ENCODE results near the gene MAGI2. TPM values are rescaled to one million over a fixed set of nuclear protein-coding genes. Genes with fewer than 3 reads are reported as not detected.

Gene MAGI2
- total RNA-seq, 1 experiment from 2014 or later = 14.3 TPM

DNA sequence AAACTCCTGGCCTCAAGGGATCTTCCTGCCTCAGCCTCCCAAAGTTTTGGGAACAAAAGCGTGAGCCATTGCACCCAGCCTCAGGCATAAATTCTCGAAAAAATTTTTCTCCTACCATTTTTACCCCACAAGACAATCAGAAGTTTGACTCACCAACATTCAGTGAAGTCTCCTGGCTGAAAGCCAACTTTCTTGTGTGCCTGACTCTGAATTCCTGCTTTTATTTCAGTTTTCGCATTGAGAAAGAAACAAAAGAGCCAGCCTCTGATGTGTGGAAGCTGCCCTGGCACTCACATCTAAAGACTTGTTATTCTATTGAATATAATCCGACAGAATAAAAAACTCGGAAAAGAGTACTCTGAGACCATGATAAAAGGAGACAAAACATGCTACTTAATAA, 402.9 kb downstream of the MAGI2 start:
- no peak overlapping the region for H2AFZ ChIP-seq (ENCODE audit: low read length)
- H2BK20ac ChIP-seq (ENCODE audit: low read depth, low read length, poor library complexity, severe bottlenecking) = no peak overlapping the region
- peaks cover 0 to 6% of the 10 kb centered on the region in 2 experiments; a peak in 1 of 4 replicates for H3K4me1 Mint-ChIP-seq
- H4K91ac ChIP-seq (ENCODE audit: insufficient read length, low read depth, low read length) = no peak overlapping the region
- H2BK120ac ChIP-seq (ENCODE audit: low read depth, low read length, poor library complexity, severe bottlenecking) = no peak overlapping the region
- H3K4ac ChIP-seq (ENCODE audit: low read depth, low read length) = no peak overlapping the region
- H2BK5ac ChIP-seq (ENCODE audit: insufficient read length, low read length) = no peak overlapping the region
- no peaks in the 10 kb centered on the region for H3K9me3 Mint-ChIP-seq
- H3K79me1 ChIP-seq (ENCODE audit: insufficient read depth, low read depth, low read length, poor library complexity, severe bottlenecking) = no peaks in the 10 kb centered on the region
- H3K79me2 ChIP-seq (ENCODE audit: insufficient read depth, low read length) = no peaks in the 10 kb centered on the region
- no peaks in the 10 kb centered on the region for H3K23me2 ChIP-seq (ENCODE audit: insufficient read length, low read depth, low read length, poor library complexity, severe bottlenecking)
- H3T11ph ChIP-seq (ENCODE audit: low read length) = no peak overlapping the region
- TF ChIP-seq CTCF (conservative IDR thresholded peaks at IDR 0.05) = no peak
- no peak overlapping the region for H4K8ac ChIP-seq (replicated peaks; ENCODE audit: insufficient read length, low read depth, low read length)
- H3K9ac ChIP-seq (ENCODE audit: extremely low read depth, insufficient read length, low read length) = no peak overlapping the region
- no peak overlapping the region for H3K56ac ChIP-seq (ENCODE audit: insufficient read length, low read depth, low read length)
- no peak for DNase-seq
- H3K9me3 ChIP-seq (ENCODE audit: control insufficient read depth, low read depth, low read length) = no peaks in the 10 kb centered on the region
- H3K4me3 Mint-ChIP-seq = no peak overlapping the region
- no peaks in the 10 kb centered on the region for H3K36me3 Mint-ChIP-seq (ENCODE audit: insufficient read depth in 1 of 3, low read depth in 3 of 3)
- no peak overlapping the region for H3K14ac ChIP-seq (ENCODE audit: insufficient read depth, low read length)
- H3K4me1 ChIP-seq (ENCODE audit: insufficient read depth, low read length) = no peaks in the 10 kb centered on the region
- no peak overlapping the region for H3K18ac ChIP-seq (ENCODE audit: insufficient read length, low read depth, low read length)
- no peak overlapping the region for H3K4me2 ChIP-seq (ENCODE audit: insufficient read depth, insufficient read length, low read length)
- no peak overlapping the region for H3K27ac ChIP-seq (ENCODE audit: insufficient read length, low read depth, low read length)
- H2BK15ac ChIP-seq (ENCODE audit: low read depth, low read length) = no peak overlapping the region
- H4K5ac ChIP-seq (ENCODE audit: insufficient read length, low read depth, low read length) = no peak overlapping the region
- no peak overlapping the region for H2AK5ac ChIP-seq (ENCODE audit: insufficient read length, low read length)
- H3K23ac ChIP-seq (ENCODE audit: insufficient read length, low read depth, low read length) = no peak overlapping the region
- H3K27ac Mint-ChIP-seq = peak overlapping the region in 1 of 3 experiments; percentile 59; a peak in 1 of 7 replicates
- no peaks in the 10 kb centered on the region for H4K20me1 ChIP-seq (ENCODE audit: control insufficient read depth, insufficient read depth, insufficient read length)
- no CpG with 5 or more reads among the region's 5 CpGs for WGBS (ENCODE audit: extremely low coverage, insufficient read length, low lambda C conversion rate)
- H2BK12ac ChIP-seq (ENCODE audit: insufficient read length, low read depth, low read length) = no peak overlapping the region
- H3K27me3 ChIP-seq (ENCODE audit: insufficient read depth, low read length) = no peaks in the 10 kb centered on the region
- H3K27me3 Mint-ChIP-seq (ENCODE audit: low read depth) = no peaks in the 10 kb centered on the region
